NCI-H2196 treated with DMSO at 0.1 percent for 48 hours (cell line): ENCODE results near the gene PSMC6.
A peak's percentile ranks its signal among the peaks of the same experiment; 100 is the strongest.
"Not testable (repeated sequence)": the region's sequence is repeated elsewhere in the genome, so short reads cannot be mapped to it uniquely, and the experiment has no call there.

Experiments
- DNase-seq: peaks from one replicate; lab custom pipeline; 2025; ENCODE audit not compliant: unreplicated experiment; lab: John Stamatoyannopoulos, UW

PSMC6 gene

GRCh38 chr14:52716155-52716554 is 9.2 kb downstream of the PSMC6 start:
- no peak for DNase-seq

- DNase-seq, result no peak
Observed at GRCh38 chr14:52723514-52724359, 16.7 kb downstream of the PSMC6 start.

- DNase-seq, result no peak
Observed at GRCh38 chr14:52724360-52724644, 17.3 kb downstream of the PSMC6 start.

- DNase-seq, result not testable (repeated sequence)
Observed at GRCh38 chr14:52727509-52727908, 20.5 kb downstream of the PSMC6 start.

- not testable (repeated sequence) for DNase-seq
Observed at GRCh38 chr14:52729035-52729434, 22.0 kb downstream of the PSMC6 start.

GRCh38 chr14:52729585-52729924 is 22.6 kb downstream of the PSMC6 start:
- no peak for DNase-seq

GRCh38 chr14:52729925-52730708 is 23.1 kb downstream of the PSMC6 start, which contains the start of gene STYX:
Gene STYX, plus strand, starts transcription at chr14:52730166. Its CDS starts 309 bp downstream, at chr14:52730475.
- peak; percentile 94 for DNase-seq

GRCh38 chr14:52730709-52731111 is 23.7 kb downstream of the PSMC6 start:
- DNase-seq, result no peak

GRCh38 chr14:52733824-52734223 is 26.8 kb downstream of the PSMC6 start:
- no peak for DNase-seq

GRCh38 chr14:52735921-52736489 is 29.0 kb downstream of the PSMC6 start:
- no peak for DNase-seq

GRCh38 chr14:52738409-52738808 is 31.4 kb downstream of the PSMC6 start:
- DNase-seq, result no peak

- DNase-seq, result no peak
Observed at GRCh38 chr14:52740751-52741150, 33.8 kb downstream of the PSMC6 start.

GRCh38 chr14:52741865-52742264 is 34.9 kb downstream of the PSMC6 start:
- no peak for DNase-seq

GRCh38 chr14:52748647-52749292 is 41.8 kb downstream of the PSMC6 start:
- no peak for DNase-seq

- no peak for DNase-seq
Observed at GRCh38 chr14:52755607-52756316, 48.8 kb downstream of the PSMC6 start.

GRCh38 chr14:52759145-52759544 is 52.1 kb downstream of the PSMC6 start:
- no peak for DNase-seq

- DNase-seq, result not testable (repeated sequence)
Observed at GRCh38 chr14:52762923-52763322, 55.9 kb downstream of the PSMC6 start.

GRCh38 chr14:52767058-52767833 is 60.2 kb downstream of the PSMC6 start:
- no peak for DNase-seq

- DNase-seq, result no peak
Observed at GRCh38 chr14:52769887-52770286, 62.9 kb downstream of the PSMC6 start.

- DNase-seq, result no peak
Observed at GRCh38 chr14:52776816-52777215, 69.8 kb downstream of the PSMC6 start.
